Measurements from ENCODE around the gene CHST1. TPM values are rescaled to one million over a fixed set of nuclear protein-coding genes. Genes with fewer than 3 reads are reported as not detected.

The CHST1 gene
- total and polyA plus RNA-seq, 10 of the 15 experiments (the other 5 are each of a cell fraction or from before 2014, with no cell fraction given): not detected

DNA sequence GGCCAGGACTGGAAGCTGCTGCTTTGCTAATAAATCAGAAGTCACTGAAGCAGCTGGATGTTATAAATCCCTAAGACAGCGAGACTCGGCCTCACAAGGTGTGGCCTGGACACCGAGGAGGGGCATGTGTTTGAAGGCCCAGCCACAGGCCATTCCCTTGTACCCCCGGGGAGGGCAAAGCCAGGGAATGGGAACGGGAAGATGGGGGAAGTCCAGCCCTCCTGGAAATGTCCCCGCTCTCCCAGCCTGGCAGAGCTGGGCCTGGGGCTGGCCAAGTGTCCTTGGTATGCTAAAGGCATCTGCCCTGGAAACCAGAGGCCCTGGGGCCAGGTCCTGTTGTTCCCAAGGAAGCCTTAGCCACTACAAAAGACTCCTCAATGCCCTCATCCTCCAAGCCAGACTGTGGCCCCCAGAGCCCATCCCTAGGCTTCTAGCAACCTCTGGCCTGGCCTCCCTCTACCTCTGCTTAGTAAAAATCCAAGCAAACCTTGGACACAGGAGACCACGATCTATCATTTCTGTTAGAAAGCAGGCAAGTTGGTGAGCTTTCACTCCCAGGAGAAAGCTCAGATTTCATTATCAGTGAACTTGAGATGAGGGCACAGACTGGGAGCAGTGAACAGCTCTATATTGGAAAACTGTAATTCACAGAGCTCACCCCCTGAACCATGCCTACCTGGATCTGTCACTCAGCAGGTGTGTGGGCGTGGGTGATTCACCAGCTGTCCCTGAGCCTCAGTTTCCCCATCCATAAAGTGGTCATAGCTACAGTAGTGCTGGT, 11.0 kb downstream of the CHST1 start:
- Histone ChIP-seq H3K36me3 (ENCODE audit: control insufficient read depth in 2 of 2, insufficient read depth in 2 of 2, low read length in 1 of 2) (no peaks in the 10 kb centered on the region), H3K27ac (ENCODE audit: control insufficient read depth, insufficient read depth) (no peak overlapping the region), H3K4me3 (no peak overlapping the region), H3K9me3 (replicated peaks; ENCODE audit: control insufficient read depth, insufficient read depth, low read length) (no peaks in the 10 kb centered on the region), H3K79me2 (ENCODE audit: control insufficient read depth, insufficient read depth, low read length) (no peaks in the 10 kb centered on the region), H3K9ac (ENCODE audit: control insufficient read depth, insufficient read depth, low read length) (no peak overlapping the region), H4K20me1 (ENCODE audit: control insufficient read depth, insufficient read depth) (no peaks in the 10 kb centered on the region; the same call in 1 of the 2 replicates), H3K4me2 (ENCODE audit: control insufficient read depth, insufficient read depth) (no peak overlapping the region), H3K4me1 (ENCODE audit: control insufficient read depth, insufficient read depth, low read length) (no peaks in the 10 kb centered on the region; the same call in 1 of the 2 replicates), H3K27me3 (replicated peaks in 1 of 2; ENCODE audit: control insufficient read depth in 2 of 2, insufficient read depth in 2 of 2, low read length in 1 of 2) (peaks cover 1 to 3% of the 10 kb centered on the region in 2 experiments; a peak in 1 of 4 replicates), H2AFZ (ENCODE audit: control insufficient read depth, low read depth, low read length) (no peak overlapping the region)
- WGBS (ENCODE audit: insufficient coverage, insufficient replicate concordance, low lambda C conversion rate, missing lambda C conversion rate): 6% methylated on average over 8 of the region's 8 CpGs
- DNase-seq (ENCODE audit: low read depth, low spot score): no peak
- TF ChIP-seq PML (IDR thresholded peaks at IDR 0.05; ENCODE audit: low read length) (no peak), MTA3 (IDR thresholded peaks at IDR 0.05; ENCODE audit: borderline replicate concordance, low read length) (no peak), IKZF2 (IDR thresholded peaks at IDR 0.05) (no peak), BHLHE40 (IDR thresholded peaks at IDR 0.05; ENCODE audit: borderline replicate concordance in 1 of 2, low read depth in 2 of 2, low read length in 1 of 2) (no peak), KDM1A (IDR thresholded peaks at IDR 0.05; ENCODE audit: borderline replicate concordance) (no peak), ZZZ3 (IDR thresholded peaks at IDR 0.05; ENCODE audit: control insufficient read depth, insufficient read length, low read depth) (no peak), MYB (IDR thresholded peaks at IDR 0.05; ENCODE audit: borderline replicate concordance, low read depth, low read length) (no peak), SUPT20H (IDR thresholded peaks at IDR 0.05; ENCODE audit: borderline replicate concordance, control insufficient read depth, low read depth, low read length) (no peak), SREBF2 (IDR thresholded peaks at IDR 0.05; ENCODE audit: low read length) (no peak), BCL11A (IDR thresholded peaks at IDR 0.05; ENCODE audit: low read depth, low read length) (no peak), ATF7 (IDR thresholded peaks at IDR 0.05; ENCODE audit: low read depth) (no peak), STAT1 (conservative IDR thresholded peaks at IDR 0.05) (no peak), RBBP5 (conservative IDR thresholded peaks at IDR 0.05) (no peak), RAD21 (IDR thresholded peaks at IDR 0.05; ENCODE audit: insufficient read depth, low read depth, low read length) (no peak), RCOR1 (conservative IDR thresholded peaks at IDR 0.05; ENCODE audit: low read depth, low read length) (no peak), ZNF217 (IDR thresholded peaks at IDR 0.05) (no peak), ZNF207 (IDR thresholded peaks at IDR 0.05; ENCODE audit: borderline replicate concordance) (no peak)
- TF ChIP-seq, protein P1, sequence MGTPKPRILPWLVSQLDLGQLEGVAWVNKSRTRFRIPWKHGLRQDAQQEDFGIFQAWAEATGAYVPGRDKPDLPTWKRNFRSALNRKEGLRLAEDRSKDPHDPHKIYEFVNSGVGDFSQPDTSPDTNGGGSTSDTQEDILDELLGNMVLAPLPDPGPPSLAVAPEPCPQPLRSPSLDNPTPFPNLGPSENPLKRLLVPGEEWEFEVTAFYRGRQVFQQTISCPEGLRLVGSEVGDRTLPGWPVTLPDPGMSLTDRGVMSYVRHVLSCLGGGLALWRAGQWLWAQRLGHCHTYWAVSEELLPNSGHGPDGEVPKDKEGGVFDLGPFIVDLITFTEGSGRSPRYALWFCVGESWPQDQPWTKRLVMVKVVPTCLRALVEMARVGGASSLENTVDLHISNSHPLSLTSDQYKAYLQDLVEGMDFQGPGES (IDR thresholded peaks at IDR 0.05): no peak
- TF ChIP-seq, protein P2, sequence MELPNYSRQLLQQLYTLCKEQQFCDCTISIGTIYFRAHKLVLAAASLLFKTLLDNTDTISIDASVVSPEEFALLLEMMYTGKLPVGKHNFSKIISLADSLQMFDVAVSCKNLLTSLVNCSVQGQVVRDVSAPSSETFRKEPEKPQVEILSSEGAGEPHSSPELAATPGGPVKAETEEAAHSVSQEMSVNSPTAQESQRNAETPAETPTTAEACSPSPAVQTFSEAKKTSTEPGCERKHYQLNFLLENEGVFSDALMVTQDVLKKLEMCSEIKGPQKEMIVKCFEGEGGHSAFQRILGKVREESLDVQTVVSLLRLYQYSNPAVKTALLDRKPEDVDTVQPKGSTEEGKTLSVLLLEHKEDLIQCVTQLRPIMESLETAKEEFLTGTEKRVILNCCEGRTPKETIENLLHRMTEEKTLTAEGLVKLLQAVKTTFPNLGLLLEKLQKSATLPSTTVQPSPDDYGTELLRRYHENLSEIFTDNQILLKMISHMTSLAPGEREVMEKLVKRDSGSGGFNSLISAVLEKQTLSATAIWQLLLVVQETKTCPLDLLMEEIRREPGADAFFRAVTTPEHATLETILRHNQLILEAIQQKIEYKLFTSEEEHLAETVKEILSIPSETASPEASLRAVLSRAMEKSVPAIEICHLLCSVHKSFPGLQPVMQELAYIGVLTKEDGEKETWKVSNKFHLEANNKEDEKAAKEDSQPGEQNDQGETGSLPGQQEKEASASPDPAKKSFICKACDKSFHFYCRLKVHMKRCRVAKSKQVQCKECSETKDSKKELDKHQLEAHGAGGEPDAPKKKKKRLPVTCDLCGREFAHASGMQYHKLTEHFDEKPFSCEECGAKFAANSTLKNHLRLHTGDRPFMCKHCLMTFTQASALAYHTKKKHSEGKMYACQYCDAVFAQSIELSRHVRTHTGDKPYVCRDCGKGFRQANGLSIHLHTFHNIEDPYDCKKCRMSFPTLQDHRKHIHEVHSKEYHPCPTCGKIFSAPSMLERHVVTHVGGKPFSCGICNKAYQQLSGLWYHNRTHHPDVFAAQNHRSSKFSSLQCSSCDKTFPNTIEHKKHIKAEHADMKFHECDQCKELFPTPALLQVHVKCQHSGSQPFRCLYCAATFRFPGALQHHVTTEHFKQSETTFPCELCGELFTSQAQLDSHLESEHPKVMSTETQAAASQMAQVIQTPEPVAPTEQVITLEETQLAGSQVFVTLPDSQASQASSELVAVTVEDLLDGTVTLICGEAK (IDR thresholded peaks at IDR 0.05; ENCODE audit: borderline replicate concordance): no peak
- TF ChIP-seq, protein P3, sequence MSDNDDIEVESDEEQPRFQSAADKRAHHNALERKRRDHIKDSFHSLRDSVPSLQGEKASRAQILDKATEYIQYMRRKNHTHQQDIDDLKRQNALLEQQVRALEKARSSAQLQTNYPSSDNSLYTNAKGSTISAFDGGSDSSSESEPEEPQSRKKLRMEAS (IDR thresholded peaks at IDR 0.05; ENCODE audit: low read depth, low read length): no peak
- no peak for ATAC-seq
- intact Hi-C loops (cut with micrococcal nuclease; ENCODE audit: unreplicated experiment) (loop anchor here (1.0 to 5.0 kb wide), 3 partner anchors 118 to 314 kb away; no protein-coding TSS in a partner anchor), in situ Hi-C loops (cut with MboI) (loop anchor here (5.0 kb wide), 1 partner anchor 282 kb away; no protein-coding TSS in a partner anchor)
- ChIA-PET POLR2A (interaction anchor here (0.6 kb wide), 1 partner anchor 49 kb away, joined by 8 read pairs; no protein-coding TSS in a partner anchor), CTCF (interaction anchor here (0.6 to 3.5 kb wide), 13 partner anchors 9 to 314 kb away, joined by 3 to 36 read pairs (median 5); no protein-coding TSS in a partner anchor), SMC1A (ENCODE audit: uncharacterized antibody, unreplicated experiment) (interaction anchor here (1.3 to 2.0 kb wide), 3 partner anchors 118 to 310 kb away, joined by 5 to 7 read pairs (median 5); no protein-coding TSS in a partner anchor), RAD21 (ENCODE audit: unreplicated experiment) (interaction anchor here (0.7 to 2.4 kb wide), 6 partner anchors 19 to 314 kb away, joined by 3 to 15 read pairs (median 4); no protein-coding TSS in a partner anchor)
- BruUV-seq (replicated peaks): no TSS peak
- no peak for FAIRE-seq
